HG03066 (cell line): ENCODE data around the gene SWT1.

Experiments used
- ATAC-seq: cut with Tn5 transposase; IDR thresholded peaks from one replicate; pipeline ENCODE4 v1.9.1; 2021; ENCODE audit warnings: low read depth; ENCODE audit not compliant: unreplicated experiment

SWT1 gene, protein sequence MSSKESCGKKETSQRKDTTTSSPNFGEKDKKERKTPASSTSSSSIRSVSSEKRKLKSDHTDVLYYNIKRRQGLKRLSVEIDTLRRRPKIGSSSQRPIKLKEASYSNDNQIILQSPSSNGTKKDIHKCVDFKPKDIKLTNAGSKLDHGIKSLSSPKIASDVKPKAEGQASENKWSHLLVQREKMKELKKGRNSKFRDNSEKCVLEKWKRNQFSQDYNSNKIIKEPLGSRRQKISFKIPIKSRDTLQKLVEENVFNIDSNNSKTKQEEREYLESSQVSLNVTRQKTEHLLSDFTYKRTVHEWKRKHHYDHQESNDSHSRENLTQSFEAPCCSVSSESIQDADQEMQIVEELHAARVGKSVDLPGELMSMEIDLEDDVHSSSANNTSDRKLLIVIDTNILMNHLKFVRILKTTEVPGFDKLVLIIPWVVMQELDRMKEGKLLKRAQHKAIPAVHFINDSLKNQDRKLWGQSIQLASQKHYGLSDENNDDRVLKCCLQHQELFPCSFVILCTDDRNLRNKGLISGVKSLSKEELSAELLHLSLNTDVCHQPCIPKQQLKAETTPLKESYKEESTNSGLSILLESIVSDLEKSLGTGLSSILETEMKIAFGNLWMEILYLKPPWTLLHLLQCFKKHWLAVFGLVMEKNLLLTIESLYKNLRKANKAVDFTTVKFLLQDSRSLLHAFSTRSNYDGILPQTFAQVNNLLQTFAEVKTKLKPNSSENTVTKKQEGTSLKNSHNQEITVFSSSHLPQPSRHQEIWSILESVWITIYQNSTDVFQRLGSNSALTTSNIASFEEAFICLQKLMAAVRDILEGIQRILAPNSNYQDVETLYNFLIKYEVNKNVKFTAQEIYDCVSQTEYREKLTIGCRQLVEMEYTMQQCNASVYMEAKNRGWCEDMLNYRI

DNA sequence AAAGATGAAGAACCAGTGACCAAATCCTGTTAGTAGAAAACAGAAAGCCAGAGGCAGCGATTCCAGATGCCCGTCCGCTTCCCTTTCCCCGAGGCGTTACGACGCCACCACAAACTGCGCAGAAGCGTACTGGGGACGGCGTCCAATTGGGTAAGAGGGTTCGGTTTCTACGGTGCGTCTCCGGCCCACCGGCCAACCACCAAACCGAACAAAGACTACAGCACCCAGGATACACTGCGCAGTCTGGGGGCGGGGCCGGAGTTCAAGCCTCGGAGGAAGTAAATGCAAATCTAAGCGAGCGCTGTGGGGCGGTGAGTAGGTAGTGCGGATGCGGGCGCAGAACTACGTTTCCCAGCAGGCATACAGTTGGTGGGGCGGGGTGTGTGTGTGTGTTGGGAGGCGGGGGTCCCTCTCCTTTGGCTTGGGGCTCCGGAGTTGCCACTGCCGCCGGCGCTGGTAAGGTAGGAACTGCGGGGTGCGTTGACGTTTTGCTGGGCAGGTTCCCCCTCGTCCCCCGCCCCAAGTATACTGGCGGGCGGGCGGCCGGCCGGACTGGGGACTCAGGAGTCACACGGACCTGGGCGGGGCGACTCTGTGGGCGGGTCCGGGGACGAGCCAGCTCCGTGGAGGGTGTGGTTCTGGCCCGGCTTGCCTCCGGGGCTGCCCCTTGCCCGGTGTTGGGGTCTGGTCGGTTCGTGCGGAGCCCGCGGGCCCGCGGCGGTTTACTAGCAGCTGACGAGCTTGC is at the start of gene SWT1, which contains the start of gene TRMT1L:
SWT1 (plus strand) TSS at position 314 of the 745 bp plus-strand sequence. CDS start 3,675 bp downstream, outside the sequence.
TRMT1L (minus strand) TSS at position 100 of the 745 bp plus-strand sequence. CDS start 241 bp downstream, outside the sequence.
- ATAC-seq, result peak; percentile 90

DNA sequence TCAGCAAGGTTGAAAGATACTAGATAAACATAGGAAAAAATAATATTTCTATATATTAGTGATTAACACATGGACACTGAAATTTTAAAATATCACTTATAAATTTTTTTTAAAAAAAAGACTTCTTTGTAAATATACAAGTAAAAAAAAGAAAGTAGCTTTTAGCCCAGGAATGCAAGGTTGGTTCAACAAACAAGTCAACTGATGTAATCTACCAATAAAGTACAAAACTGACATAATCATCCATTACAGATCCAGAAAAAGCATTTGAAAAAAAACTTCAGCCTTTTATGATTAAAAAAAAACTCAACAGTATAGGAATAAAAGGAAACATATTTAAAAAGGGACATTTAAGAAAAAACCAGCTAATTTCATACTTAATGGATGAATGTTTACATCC is 48.6 kb upstream of the SWT1 start:
- ATAC-seq, result no peak

DNA sequence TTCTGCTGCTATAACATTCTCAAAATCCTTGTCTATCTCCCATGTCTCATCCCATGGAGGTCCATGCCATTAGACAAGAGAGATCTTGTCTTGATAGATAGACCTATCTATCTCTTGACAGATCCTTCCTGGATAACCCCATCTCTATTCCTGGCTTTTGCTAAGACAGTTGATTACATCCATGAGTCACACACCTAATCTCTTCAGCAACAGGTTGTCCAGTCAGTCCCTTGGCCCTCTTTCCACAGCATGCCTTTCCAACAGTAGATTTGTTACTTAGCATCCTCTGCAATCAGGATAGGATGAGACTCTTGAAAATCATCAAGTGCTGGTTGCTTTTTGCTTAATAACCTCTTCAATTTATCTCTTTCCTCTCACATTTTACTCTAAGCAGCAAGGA is 46.8 kb upstream of the SWT1 start:
- ATAC-seq, result no peak

DNA sequence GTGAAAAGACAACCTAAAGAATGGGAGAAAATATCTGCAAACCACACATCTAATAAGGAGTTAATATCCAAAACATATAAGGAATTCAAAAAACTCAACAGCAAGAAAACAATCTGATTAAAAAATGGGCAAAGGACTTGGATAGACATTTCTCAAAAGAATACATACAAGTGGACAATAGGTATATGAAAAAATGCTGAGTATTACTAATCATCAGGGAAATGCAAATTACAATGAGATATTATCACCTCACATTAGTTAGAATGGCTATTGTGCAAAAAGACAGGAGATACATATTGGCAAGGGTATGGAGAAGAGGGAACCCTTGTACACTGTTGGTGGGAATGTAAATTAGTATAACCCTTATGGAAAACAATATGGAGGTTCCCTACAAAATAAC is 45.1 kb upstream of the SWT1 start:
- ATAC-seq, result no peak

DNA sequence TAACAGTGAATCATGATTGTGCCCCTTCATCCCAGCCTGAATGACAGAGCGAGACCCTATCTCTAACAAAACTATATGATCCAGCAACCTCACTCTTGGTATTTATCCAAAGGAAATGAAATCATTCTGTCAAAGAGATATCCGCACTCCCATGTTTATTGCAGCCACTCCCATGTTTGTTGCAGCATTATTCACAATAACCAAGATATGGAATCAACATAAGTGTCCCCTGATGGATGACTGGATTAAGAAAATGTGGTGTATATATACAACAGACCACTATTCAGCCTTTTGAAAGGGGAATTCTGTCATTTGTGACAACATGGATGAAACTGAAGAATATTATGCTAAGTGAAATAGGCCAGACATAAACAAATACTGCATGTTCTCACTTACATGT is 44.6 kb upstream of the SWT1 start:
- ATAC-seq, result no peak

DNA sequence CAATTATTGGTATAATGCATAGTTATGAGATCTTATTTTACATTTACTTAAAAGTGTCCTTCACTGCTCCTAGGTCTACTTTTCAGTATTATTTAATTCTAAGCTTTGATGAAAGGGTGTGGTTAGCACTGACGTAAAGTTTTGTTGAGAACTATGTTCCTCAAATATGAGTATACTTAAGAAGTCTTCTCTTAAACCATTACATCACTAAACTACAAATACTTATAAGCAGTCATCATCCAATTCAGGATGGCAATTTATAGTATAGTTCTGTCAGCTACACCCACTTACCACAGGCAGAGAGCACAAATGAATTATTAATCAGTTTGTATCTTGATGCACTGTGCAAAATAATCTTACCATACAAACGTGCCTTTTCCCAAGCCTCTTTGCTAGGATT is 27.3 kb upstream of the SWT1 start:
- no peak for ATAC-seq

DNA sequence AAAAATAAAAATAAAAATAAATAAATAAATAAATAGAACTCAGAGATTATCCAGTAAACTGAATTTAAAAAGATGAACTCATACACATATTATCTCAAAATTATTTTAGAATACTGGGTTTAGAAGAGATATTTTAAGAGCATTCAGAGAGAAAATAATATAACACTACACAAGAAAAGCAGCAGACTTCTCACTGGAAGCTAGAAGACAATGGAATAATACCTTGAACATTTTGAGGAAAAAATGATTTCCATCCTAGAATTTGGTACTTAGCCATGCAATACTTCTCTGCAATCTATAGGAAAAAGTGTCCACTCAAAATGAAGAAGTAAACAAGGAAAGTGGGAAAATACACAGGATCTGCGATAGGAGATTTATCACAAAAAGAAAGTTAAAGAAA is 24.4 kb upstream of the SWT1 start:
- no peak for ATAC-seq

DNA sequence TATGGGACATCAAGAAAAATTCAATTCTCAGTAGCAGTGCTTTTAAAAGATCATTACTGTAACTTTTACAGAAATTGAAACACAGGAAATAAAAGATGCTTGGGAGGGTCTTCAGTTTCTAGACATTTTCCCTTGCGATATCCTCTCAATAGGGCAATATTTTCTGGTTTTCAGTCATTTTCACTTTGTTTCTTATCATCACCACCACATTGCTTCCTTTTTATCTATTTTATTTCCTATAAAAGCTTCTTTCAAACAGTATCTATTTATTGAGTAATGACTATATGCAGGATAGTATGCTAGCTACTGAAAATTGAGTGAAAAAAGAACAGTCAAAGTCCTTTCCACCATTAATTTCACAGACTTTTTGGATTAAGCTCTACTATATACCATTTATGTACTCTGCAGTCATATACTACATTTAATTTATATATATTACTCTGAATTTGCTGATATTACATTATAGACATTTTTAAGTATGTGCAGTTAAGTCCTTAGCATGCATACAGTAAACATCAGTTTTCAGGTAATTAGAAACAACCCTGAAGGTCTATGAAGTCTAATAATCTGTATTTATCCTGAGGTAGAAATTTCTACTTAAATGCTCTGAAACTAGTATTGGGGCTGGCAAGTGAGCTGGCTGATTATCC is 18.9 kb upstream of the SWT1 start:
- ATAC-seq, result no peak

DNA sequence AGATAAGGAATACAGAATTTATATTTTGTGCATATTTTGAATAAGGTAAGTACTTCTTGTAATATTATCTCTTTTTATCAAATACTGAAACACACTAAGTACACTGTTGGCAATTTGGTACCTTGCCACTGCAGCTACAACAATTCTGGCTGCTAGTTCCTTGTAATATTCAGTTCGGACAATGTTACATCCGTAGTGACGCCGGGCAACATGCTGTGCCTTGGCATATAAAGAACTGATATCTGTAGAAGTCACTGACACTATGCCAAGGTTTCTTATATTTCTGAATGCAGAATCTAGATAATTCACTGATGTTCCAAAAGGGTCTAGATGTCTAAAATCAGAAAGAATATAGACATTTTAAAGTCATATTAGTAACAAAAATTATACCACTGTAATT is 17.7 kb upstream of the SWT1 start:
- no peak for ATAC-seq

DNA sequence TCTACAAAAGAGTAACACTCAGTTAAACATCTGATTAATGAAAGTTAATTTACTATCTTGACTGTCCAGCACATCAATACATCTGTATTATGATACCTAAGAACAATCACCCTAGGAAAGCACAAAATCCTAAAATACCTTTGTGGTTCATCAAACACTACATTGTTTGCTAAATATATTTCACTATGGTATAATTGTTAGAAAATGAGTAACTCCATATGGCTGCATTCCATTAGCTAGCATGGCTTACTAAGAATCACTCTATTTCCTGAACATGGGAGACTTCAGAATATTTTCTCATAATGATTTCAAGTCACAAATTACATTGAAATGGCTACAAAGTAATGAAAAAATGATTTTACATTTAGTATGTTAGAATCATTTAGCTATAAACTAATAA is 12.7 kb upstream of the SWT1 start:
- no peak for ATAC-seq

DNA sequence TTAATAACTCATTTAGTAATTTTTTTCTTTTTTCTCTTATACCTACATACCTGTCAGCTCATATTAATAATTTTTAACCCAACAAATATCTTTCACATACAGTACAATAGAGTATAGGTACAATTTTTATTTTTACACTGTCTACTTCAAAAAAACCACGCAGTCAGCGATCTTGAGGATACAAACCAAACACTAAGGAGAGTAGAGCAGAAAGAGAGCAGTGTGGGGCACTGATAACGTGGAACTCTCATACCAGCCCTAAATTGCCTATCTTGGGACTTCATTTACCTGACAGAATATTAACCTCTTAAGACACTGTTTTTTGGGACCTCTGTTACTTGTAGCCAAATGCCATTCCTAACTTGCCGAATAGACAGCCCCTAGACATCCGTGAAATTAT is 5.8 kb upstream of the SWT1 start:
- ATAC-seq, result no peak

DNA sequence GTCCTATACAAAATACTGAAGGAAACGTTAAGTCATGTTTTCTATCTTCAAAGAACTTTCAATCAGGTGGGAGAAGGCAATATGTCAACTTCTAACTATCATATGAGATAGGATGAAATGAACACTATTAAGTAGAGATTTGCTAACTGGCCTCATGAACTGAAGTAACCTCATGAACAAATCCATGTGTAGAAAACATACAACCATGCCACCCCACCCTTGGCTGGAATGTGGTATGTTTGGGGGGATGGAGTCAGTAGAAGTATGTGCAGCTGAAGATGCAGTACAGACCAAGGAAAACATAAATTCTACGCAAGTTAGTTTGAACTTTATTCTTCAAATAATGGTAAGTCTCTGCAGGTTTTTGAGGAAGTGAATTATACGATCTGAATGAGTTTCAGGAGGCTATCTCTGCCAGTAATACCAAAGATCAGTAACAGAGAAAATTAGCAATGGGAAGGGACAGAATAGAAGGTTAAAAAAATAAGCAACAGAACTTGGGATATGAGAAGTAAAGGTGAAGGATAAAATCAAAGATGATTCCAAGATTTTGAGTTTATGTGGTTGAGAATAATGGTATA is 4.7 kb upstream of the SWT1 start:
- ATAC-seq, result no peak

DNA sequence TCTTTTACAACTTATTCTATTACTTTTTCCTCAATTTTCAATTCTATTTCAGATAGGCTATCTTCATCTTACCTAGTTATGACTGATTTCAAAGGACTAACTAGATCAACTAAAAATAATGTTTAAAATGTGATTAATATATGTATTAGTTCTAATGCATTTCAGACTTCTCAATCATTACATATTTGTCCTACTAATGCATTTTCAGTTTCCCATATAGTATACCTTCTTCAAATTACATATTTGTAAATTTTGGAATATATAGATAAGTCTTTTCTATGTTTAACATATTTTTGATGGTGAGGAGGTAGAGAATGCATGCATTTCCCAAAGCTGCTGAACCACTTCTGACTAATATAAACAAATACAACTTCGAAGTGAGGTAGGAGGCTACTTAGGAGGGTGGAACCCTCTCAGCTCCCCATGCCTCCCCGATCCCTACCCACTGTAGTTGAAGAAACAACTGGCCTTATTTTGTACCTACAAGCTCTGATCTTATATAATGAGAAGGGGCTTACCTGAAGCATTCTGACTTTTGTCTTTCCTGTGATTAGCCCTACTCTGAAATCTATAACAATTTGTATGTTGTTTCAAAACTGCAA is 2.0 kb upstream of the SWT1 start:
- no peak for ATAC-seq

DNA sequence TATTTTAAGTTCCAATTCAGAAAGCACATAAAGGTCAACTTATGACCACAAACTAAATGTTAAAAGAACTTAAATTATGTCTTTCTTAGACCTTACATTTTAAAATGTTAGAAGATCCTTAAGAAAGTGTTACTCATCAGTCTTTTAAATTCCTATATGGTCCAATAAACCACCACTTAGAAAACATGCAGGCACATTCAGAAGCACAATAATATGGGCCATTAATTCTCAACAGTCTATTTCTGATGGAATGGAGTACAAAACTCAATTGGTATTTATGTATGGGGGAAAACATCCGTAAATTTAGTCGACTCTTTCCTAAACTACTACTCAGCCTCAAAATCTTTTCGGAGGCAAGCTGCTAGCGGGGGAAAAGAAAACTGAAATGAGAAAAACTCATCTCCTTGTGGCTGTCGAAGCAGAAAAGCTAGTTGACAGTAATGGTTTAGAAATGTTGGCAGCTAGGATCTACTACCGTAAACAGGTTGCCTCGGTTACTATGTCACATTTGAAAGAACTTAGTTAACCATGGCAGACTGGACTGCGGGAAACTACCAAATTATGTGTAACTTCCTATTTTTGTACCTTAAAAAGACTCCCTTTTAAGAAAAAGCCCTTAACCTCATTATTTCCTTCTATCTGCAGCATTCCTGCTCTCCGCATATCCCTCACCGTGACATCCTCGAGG is 1.2 kb upstream of the SWT1 start:
- no peak for ATAC-seq

DNA sequence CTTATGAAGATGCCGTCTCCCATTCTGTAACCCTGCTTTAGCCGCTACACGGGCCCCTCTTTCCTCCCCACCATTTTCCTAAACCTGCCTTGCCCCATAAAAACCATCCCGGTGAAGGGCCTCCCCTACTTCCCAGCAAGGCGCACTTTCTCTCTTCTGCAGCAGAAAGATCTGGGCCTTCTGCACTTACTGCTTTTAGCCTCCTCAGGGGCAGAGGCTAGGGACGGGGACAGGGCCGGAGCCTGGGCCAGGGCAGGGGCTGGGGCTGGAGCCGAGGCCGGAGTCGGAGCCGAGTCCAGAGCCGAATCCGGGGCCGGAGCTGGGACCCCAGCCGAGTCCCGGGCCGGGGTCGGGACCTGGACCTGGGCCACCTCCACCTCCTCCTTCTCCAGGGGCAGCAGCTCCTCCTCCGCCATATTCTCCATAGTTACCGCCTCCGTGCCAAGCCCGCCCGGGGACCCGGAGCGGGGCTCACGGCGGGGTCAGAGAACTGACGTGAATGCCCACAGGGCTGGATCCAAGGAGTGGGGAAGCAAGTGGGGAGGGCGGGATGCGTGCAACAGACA is 596 bp upstream of the SWT1 start:
- peak; percentile 21 for ATAC-seq

DNA sequence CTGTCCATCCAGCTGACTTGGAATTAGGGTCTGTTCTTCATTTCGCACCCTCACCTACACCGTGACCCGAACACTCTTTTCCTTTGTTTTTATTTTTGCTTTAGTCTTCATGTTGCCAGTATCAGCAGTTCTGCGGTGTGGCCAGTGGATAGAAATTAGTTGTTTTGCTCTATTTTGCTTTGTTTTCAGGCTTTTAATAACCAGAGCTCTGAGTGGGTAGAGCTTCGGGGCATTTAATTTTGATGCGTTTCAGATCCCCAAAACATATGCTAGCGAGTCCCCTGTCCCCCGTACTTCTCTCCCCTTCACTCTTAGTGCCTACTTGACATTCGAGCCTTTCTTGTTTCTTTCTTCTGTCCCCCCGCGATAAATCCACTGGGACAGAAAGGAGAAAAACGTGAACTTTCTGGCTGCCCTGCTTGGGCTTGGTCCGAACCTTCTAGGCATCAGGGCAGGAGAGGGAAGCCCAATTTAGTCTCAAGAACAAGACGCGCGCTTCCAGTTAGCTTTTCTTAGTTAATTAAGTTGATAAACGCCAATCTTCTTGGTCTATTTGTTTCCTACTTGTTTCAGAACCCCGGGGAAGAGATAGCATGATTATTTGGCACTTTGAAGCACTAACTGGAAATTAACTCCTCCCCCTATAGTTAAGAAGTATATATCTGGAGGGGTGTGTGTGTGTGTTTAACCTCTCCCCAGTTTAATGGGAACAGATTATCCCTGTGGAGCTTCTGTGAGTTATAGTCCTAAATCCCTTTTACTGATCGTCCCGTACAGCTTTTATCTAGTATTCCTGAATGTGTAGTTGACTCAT is 839 bp downstream of the SWT1 start:
- ATAC-seq, result no peak

DNA sequence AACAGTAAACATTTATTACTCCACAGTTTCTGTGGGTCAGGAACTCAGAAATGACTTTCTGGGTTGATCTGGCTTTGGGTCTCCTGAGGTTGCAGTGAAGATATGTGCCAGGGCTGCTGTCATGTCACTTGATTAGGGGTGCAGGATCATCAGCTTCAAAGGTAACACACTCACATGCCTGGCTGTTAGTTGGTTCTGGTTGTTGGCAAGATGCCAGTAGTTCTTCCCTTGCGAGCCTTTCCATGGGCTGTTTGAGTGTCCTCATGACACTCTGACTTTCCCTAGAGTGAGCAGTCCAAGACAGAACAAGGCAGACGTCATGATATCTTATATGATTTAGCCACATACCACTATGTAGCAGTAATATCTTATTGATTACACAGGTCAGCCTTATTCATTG is 1.8 kb downstream of the SWT1 start:
- ATAC-seq, result no peak

DNA sequence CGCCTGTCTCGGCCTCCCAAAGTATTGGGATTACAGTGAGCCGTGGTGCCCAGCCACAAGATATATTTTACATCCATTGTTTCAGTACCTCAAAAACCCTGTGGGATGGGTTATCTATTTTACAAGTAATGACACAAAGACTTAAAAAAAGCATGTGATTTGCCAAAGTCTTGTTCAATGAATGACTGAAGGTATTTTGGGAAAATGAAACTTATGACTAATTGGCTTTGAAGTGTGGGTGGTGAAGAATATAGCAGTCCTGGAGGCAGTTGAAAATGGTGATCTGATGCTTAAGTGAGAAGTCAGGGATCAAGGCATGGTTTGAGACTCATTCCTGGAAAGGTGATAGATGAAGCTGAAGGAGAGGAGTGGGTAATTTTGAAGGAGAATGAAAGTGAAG is 3.0 kb downstream of the SWT1 start:
- no peak for ATAC-seq
